ENCODE results near the gene RAPGEF4. TPM values are rescaled to one million over a fixed set of nuclear protein-coding genes. Genes with fewer than 3 reads are reported as not detected.

RAPGEF4 gene
- total and polyA plus RNA-seq, 2 of the 8 experiments (the other 6 are each of a cell fraction or from before 2014, with no cell fraction given): 1.2 to 2.6 TPM

DNA sequence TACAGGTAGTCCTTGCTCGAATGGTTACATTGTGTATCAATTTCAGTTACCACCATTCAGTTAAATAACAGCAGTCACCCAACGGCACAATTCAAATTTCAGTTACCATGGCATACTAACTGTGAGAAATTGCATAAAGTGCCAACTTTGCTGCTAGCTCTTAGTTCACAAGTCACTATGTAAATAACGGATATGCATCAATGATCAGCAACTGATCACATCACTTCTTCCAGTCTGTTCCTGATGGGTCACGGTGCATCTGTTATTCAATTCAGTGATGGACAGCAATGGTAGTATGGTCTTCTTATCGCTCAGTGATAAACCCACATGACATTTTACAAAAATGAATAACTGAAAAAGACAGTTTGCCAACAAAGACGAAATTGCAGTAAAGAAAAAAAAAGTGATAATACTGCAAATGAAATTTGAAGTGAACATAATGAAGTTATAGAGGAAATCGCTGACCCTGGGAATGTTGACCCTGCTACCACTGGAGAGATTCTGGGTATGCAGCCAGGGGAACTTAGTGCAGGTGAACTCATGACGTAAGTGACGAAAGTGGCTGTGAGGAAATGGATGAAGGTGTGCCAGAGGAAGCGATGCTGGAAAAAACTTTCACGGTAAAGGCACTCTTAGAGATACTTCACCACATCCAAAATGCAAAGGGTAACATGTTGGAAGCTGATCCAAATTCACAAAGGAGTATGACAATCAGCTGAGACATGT lies 25.9 kb upstream of the RAPGEF4 start:
- CTCF ChIA-PET (ENCODE audit: partially characterized antibody): interaction anchor here (0.6 to 2.6 kb wide), 16 partner anchors 8 to 582 kb away, joined by 3 to 13 read pairs (median 4); no protein-coding TSS in a partner anchor

More for the DNA sequence above, 25.9 kb upstream of the RAPGEF4 start:
- Histone ChIP-seq H3K18ac (ENCODE audit: extremely low read depth, low read length) (no peak overlapping the region), H4K91ac (replicated peaks; ENCODE audit: insufficient read length, low read length) (no peak overlapping the region), H2BK5ac (ENCODE audit: low read depth, low read length) (no peak overlapping the region), H3K27me3 (replicated peaks in 1 of 4; ENCODE audit: control insufficient read depth in 3 of 4, extremely low read depth in 1 of 4, insufficient read depth in 3 of 4, low read length in 3 of 4) (no peaks in the 10 kb centered on the region), H3K14ac (ENCODE audit: insufficient read length) (no peak overlapping the region), H3K4me2 (ENCODE audit: insufficient read depth in 1 of 2, low read depth in 2 of 2, low read length in 2 of 2) (no peak overlapping the region), H2BK20ac (ENCODE audit: low read length) (no peak overlapping the region), H2BK12ac (ENCODE audit: low read depth, low read length) (no peak overlapping the region), H3K9me3 (ENCODE audit: insufficient read depth in 2 of 2, low read depth in 1 of 2, low read length in 1 of 2) (no peaks in the 10 kb centered on the region), H3K36me3 (ENCODE audit: control insufficient read depth in 2 of 4, insufficient read depth in 4 of 4, low read length in 3 of 4) (no peaks in the 10 kb centered on the region), H2BK15ac (ENCODE audit: low read length) (no peak overlapping the region), H3K4me1 (replicated peaks in 1 of 4; ENCODE audit: control insufficient read depth in 3 of 4, insufficient read depth in 4 of 4, low read length in 3 of 4) (no peaks in the 10 kb centered on the region), H4K20me1 (replicated peaks in 1 of 2; ENCODE audit: control insufficient read depth in 1 of 2, insufficient read depth in 2 of 2, low read length in 2 of 2) (no peaks in the 10 kb centered on the region), H3K79me2 (ENCODE audit: control insufficient read depth in 1 of 2, insufficient read depth in 2 of 2, low read length in 2 of 2) (no peaks in the 10 kb centered on the region), H2AK5ac (ENCODE audit: low read depth, low read length) (no peak overlapping the region), H3K56ac (replicated peaks; ENCODE audit: insufficient read length, low read depth, low read length) (no peak overlapping the region), H3K9ac (replicated peaks in 1 of 4; ENCODE audit: extremely low read depth in 1 of 4, low read depth in 3 of 4, low read length in 3 of 4) (no peak overlapping the region), H2BK120ac (replicated peaks; ENCODE audit: low read depth, low read length) (no peak overlapping the region), H3K79me1 (ENCODE audit: low read depth, low read length) (no peaks in the 10 kb centered on the region), H3K4ac (replicated peaks; ENCODE audit: insufficient read length, low read depth, low read length) (no peak overlapping the region), H3K27ac (ENCODE audit: low read depth, low read length) (no peak overlapping the region), H3K4me3 (ENCODE audit: extremely low read depth in 1 of 4, insufficient read depth in 2 of 4, low read depth in 3 of 4, low read length in 4 of 4) (no peak overlapping the region), H3K23ac (ENCODE audit: insufficient read length) (no peak overlapping the region), H4K5ac (ENCODE audit: insufficient read length, low read depth, low read length) (no peak overlapping the region), H4K8ac (ENCODE audit: extremely low read depth, insufficient read depth, low read length) (no peak overlapping the region), H3K23me2 (ENCODE audit: low read depth, low read length) (no peaks in the 10 kb centered on the region), H2AFZ (ENCODE audit: low read length) (no peak overlapping the region)
- no peak for TF ChIP-seq CTBP2 (IDR thresholded peaks at IDR 0.05; ENCODE audit: borderline replicate concordance, insufficient read depth, insufficient read length, low read length)
- TF ChIP-seq, protein P1, sequence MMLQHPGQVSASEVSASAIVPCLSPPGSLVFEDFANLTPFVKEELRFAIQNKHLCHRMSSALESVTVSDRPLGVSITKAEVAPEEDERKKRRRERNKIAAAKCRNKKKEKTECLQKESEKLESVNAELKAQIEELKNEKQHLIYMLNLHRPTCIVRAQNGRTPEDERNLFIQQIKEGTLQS (IDR thresholded peaks at IDR 0.05; ENCODE audit: insufficient read depth, low read depth, low read length): no peak
- TF ChIP-seq SIX5 (IDR thresholded peaks at IDR 0.05; ENCODE audit: low read depth, low read length): no peak
- no peak for TF ChIP-seq SIN3A (conservative IDR thresholded peaks at IDR 0.05 in 1 of 2, IDR thresholded peaks at IDR 0.05 in 1 of 2; ENCODE audit: low read depth in 1 of 2, low read length in 2 of 2)
- no peak for TF ChIP-seq SRF (IDR thresholded peaks at IDR 0.05; ENCODE audit: low read depth, low read length)
- TF ChIP-seq POLR2AphosphoS5 (IDR thresholded peaks at IDR 0.05; ENCODE audit: low read depth, low read length): no peak
- no peak for TF ChIP-seq GTF2F1 (IDR thresholded peaks at IDR 0.05; ENCODE audit: borderline replicate concordance, low read depth, low read length)
- TF ChIP-seq MAFK (IDR thresholded peaks at IDR 0.05; ENCODE audit: low read depth, low read length): no peak
- TF ChIP-seq BCL11A (IDR thresholded peaks at IDR 0.05; ENCODE audit: low read depth in 2 of 2, low read length in 2 of 2): no peak
- TF ChIP-seq RAD21 (IDR thresholded peaks at IDR 0.05 in 1 of 2, conservative IDR thresholded peaks at IDR 0.05 in 1 of 2; ENCODE audit: low read depth in 2 of 2, low read length in 2 of 2): no peak
- FAIRE-seq: no peak
- POLR2A ChIA-PET (ENCODE audit: partially characterized antibody): no interaction called here
- no peak for DNase-seq (ENCODE audit: low read depth in 1 of 2, low spot score in 2 of 2)
- 90% methylated on average over 11 of the region's 11 CpGs; no CpG with 5 or more reads in 1 of the 2 experiments for WGBS, 2 experiments (ENCODE audit: extremely low coverage in 1 of 2, insufficient coverage in 1 of 2, insufficient read length in 1 of 2, insufficient replicate concordance in 2 of 2, low coverage in 1 of 2, low lambda C conversion rate in 2 of 2, missing lambda C conversion rate in 1 of 2)

Data from H1 (cell line).